Mononuclear cell (primary cell): ENCODE measurements around the gene CYP1B1. TPM values are rescaled to one million over a fixed set of nuclear protein-coding genes. Genes with fewer than 3 reads are reported as not detected.

Experiments used
- H3K27me3 ChIP-seq: 2 replicates; pipeline ENCODE4 v1.6.0; 2011; ENCODE audit warnings: low read length, control low read depth; ENCODE audit not compliant: insufficient read depth
- H3K4me1 ChIP-seq: 2 replicates; pipeline ENCODE4 v1.5.1; 2011; ENCODE audit warnings: mild to moderate bottlenecking, low read length, control low read depth; ENCODE audit not compliant: insufficient read depth
- H3K4me3 ChIP-seq: 2 replicates; pipeline ENCODE4 v1.5.1; 2011; ENCODE audit warnings: mild to moderate bottlenecking, low read length, moderate library complexity
- H3K9me3 ChIP-seq: 2 replicates; pipeline ENCODE4 v1.5.1; 2011; ENCODE audit warnings: low read depth, mild to moderate bottlenecking, control low read depth, low read length
- total RNA-seq: library from RNA; depleted of rRNA; stranded (reverse); fragments of >200 nt; gene quantifications from one replicate; pipeline ENCODE4 v1.2.3, GENCODE V29; 2012

The CYP1B1 gene
- total RNA-seq, 1 donor, result 7.9 TPM

DNA sequence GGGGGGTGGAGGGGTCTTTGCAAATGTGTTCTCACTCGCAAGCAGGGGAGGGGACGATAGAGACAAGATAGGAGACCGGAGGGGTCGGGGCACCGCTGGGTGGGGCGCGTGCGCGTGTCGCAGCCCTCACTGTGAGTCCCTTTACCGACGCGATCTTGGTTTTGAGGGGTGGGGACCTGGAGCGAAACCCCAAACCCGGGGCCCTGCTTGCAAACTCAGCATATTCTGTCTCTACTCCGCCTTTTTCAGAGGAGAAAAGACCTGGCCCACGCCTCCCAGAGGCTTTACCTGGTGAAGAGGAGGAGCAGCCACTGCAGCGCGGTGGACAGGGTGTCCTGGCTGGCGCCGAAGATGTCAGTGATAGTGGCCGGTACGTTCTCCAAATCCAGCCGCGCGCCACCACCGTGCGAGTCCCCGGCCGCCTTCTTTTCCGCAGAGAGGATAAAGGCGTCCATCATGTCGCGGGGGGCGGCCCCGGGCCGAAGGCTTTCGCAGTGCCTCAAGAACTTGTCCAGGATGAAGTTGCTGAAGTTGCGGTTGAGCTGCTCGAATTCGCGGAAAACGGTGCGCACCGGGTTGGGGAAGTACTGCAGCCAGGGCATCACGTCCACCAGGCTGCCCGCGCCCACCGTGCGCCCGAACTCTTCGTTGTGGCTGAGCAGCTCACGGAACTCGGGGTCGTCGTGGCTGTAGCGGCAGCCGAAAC, 1.7 kb downstream of the CYP1B1 start:
- Histone ChIP-seq H3K4me1 (peaks cover 65% of the 10 kb centered on the region), H3K27me3 (peaks cover 83% of the 10 kb centered on the region), H3K9me3 (no peaks in the 10 kb centered on the region), H3K4me3 (peak overlapping the region; percentile 35)

- Histone ChIP-seq H3K4me3 (peak overlapping the region; percentile 35), H3K9me3 (no peaks in the 10 kb centered on the region), H3K27me3 (peaks cover 76% of the 10 kb centered on the region), H3K4me1 (peaks cover 68% of the 10 kb centered on the region)
Observed at GRCh38 chr2:38073211-38074057, 2.5 kb downstream of the CYP1B1 start.

- Histone ChIP-seq H3K9me3 (no peaks in the 10 kb centered on the region), H3K4me3 (no peak overlapping the region), H3K27me3 (peaks cover 56% of the 10 kb centered on the region), H3K4me1 (peaks cover 44% of the 10 kb centered on the region)
Observed at GRCh38 chr2:38070438-38070837, 5.5 kb downstream of the CYP1B1 start.

GRCh38 chr2:38068234-38068633, 7.7 kb downstream of the CYP1B1 start:
- H3K27me3 ChIP-seq, result peaks cover 34% of the 10 kb centered on the region
- H3K4me1 ChIP-seq, result peaks cover 22% of the 10 kb centered on the region
- H3K9me3 ChIP-seq, result no peaks in the 10 kb centered on the region
- no peak overlapping the region for H3K4me3 ChIP-seq

GRCh38 chr2:38066421-38067115, 9.4 kb downstream of the CYP1B1 start:
- no peak overlapping the region for H3K4me3 ChIP-seq
- peaks cover 14% of the 10 kb centered on the region for H3K4me1 ChIP-seq
- no peaks in the 10 kb centered on the region for H3K9me3 ChIP-seq
- peaks cover 18% of the 10 kb centered on the region for H3K27me3 ChIP-seq

DNA sequence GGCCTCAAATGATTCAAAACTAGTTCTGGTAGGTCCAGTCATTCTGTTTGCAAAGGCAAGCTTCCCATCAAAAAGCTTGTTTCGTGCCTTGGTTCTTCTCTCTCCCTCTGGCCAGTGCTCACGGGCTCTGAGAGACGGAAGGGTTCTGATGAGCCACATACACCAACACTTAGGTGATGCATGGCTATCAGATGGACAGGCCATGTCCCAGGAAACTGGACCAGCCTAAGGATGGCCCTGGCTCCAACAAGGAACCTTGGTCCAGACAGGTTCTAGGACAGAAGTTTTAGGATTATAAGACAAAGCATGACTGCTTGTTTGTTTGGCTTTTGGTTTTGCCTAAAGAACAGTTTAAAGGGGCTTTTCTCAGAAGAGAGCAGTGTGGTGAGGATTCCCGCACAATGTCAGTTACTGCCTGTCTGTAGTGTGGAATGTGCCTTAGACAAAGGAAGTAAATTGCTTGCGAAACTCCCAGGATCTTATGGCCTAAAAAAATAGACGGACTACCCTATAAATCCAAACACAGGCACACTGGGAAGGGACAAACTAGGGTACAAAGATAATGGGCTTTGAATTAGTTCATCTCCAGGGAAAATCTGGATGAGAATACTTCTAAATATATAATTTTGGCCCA, 10.3 kb downstream of the CYP1B1 start:
- Histone ChIP-seq H3K4me3 (no peak overlapping the region), H3K4me1 (peaks cover 9% of the 10 kb centered on the region), H3K9me3 (no peaks in the 10 kb centered on the region), H3K27me3 (peaks cover 10% of the 10 kb centered on the region)

- peaks cover 4% of the 10 kb centered on the region for H3K27me3 ChIP-seq
- peaks cover 4% of the 10 kb centered on the region for H3K4me1 ChIP-seq
- no peak overlapping the region for H3K4me3 ChIP-seq
- H3K9me3 ChIP-seq, result no peaks in the 10 kb centered on the region
Observed at GRCh38 chr2:38064801-38065501, 11.0 kb downstream of the CYP1B1 start.

GRCh38 chr2:38060236-38061018, 15.5 kb downstream of the CYP1B1 start:
- H3K4me1 ChIP-seq, result peaks cover 5% of the 10 kb centered on the region
- no peaks in the 10 kb centered on the region for H3K9me3 ChIP-seq
- peaks cover 5% of the 10 kb centered on the region for H3K27me3 ChIP-seq
- H3K4me3 ChIP-seq, result no peak overlapping the region

DNA sequence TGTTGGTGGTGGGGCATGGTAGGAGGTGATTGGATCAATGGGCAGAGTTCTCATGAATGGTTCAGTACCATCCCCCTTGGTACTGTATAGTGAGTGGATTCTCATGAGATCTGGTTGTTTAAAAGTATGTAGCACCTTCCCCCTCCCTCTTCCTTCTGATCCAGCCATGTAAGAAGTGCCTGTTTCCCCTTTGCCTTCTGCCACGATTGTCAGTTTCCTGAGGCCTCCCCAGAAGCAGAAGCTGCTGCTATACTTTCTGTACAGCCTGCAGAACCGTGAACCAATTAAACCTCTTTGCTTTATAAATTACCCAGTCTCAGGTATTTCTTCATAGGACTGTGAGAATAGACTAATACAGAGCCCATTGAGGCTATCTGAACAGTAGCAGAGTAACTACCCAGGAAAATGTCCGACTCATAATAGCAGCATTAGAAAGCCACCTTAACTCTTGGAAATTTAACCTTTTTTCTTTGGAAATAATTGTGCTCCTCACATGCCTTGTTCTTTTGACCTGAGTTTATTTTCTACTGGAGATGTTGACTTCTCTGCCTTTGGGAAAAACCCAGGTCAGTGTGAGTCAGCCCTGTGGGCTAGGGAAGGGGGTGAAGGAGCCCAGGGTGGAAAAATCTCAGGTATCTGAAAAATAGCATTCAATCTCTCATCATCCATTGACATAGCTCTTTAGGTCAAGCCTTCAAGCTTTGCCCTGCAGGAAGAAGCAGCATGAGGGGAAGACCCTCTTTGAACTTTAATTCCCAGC, 18.1 kb downstream of the CYP1B1 start:
- H3K9me3 ChIP-seq, result no peaks in the 10 kb centered on the region
- peaks cover 5% of the 10 kb centered on the region for H3K4me1 ChIP-seq
- H3K27me3 ChIP-seq, result peaks cover 13% of the 10 kb centered on the region
- no peak overlapping the region for H3K4me3 ChIP-seq

GRCh38 chr2:38056216-38056615, 19.7 kb downstream of the CYP1B1 start:
- Histone ChIP-seq H3K9me3 (no peaks in the 10 kb centered on the region), H3K4me3 (no peak overlapping the region), H3K27me3 (peaks cover 13% of the 10 kb centered on the region), H3K4me1 (peaks cover 5% of the 10 kb centered on the region)

- H3K4me3 ChIP-seq, result no peak overlapping the region
Observed at GRCh38 chr2:38045811-38046210, 30.1 kb downstream of the CYP1B1 start.

DNA sequence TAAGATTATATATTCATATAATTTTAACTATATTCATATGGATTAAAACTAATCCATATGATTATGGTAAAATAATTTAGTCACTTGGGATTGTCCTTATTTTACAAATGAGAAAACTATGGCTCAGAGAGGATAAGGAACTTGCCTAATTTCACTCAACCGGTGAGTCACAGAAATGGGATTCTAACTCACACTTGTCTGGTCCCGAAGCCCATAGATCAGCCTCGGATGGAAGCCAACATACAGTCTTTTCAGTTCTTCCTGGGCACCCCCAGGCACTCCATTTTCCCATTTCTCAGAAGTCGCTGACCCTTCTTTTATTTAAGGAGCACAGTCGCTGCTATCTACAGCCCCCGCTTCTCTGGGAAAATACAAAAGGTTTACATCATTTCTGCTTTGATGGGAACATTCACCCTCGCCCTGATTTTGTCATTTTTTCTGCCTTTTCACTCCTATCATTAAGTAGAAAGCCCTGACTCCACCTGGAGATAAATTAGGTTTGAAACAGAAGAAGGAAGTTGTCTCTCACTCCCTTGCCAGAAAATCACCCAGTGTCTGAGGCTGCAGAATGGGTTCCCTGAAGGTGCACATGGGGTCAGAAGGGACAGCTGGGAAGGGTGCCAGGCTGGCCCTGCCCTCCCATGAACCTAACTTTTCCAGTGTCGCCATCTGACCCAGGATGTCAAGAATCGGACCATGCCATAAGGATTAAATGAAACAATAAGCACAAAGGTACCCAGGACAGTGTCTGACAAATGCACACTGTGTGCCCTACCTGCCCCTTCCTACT, 36.6 kb downstream of the CYP1B1 start:
- H3K9me3 ChIP-seq, result peaks cover 8% of the 10 kb centered on the region
- peaks cover 84% of the 10 kb centered on the region for H3K27me3 ChIP-seq
- no peak overlapping the region for H3K4me3 ChIP-seq
- peaks cover 6% of the 10 kb centered on the region for H3K4me1 ChIP-seq

More at GRCh38 chr2:38045811-38046210, 30.1 kb downstream of the CYP1B1 start:
- peaks cover 8% of the 10 kb centered on the region for H3K9me3 ChIP-seq
- peaks cover 41% of the 10 kb centered on the region for H3K27me3 ChIP-seq
- no peaks in the 10 kb centered on the region for H3K4me1 ChIP-seq
